ENCODE results near the gene AXIN2. TPM values are rescaled to one million over a fixed set of nuclear protein-coding genes. Genes with fewer than 3 reads are reported as not detected.

Gene AXIN2
- total RNA-seq, 1 donor from 2014 or later, result 53.4 TPM

GRCh38 chr17:65548269-65548969 is 13.0 kb downstream of the AXIN2 start:
- TF ChIP-seq CTCF (IDR thresholded peaks at IDR 0.05), result no peak
- intact Hi-C loops (cut with DNase I), result no loop called here
- Histone ChIP-seq H3K36me3 (peaks cover 49% of the 10 kb centered on the region), H3K27ac (peak overlapping the region; percentile 71), H3K27me3 (ENCODE audit: low read depth) (no peaks in the 10 kb centered on the region), H3K4me3 (no peak overlapping the region), H3K4me1 (peaks cover 45% of the 10 kb centered on the region), H3K9me3 (no peaks in the 10 kb centered on the region)
- no peak for DNase-seq
- no peak for ATAC-seq

GRCh38 chr17:65547253-65547670 is 14.2 kb downstream of the AXIN2 start:
- ATAC-seq (peak; percentile 58 to 70), DNase-seq (no peak)
- TF ChIP-seq CTCF (IDR thresholded peaks at IDR 0.05), result no peak
- peaks cover 51% of the 10 kb centered on the region for H3K36me3 ChIP-seq
- intact Hi-C loops (cut with DNase I), result no loop called here
- H3K27me3 ChIP-seq (ENCODE audit: low read depth), result no peaks in the 10 kb centered on the region
- H3K4me1 ChIP-seq, result peaks cover 57% of the 10 kb centered on the region
- no peak overlapping the region for H3K4me3 ChIP-seq
- H3K27ac ChIP-seq, result peak overlapping the region; percentile 71
- H3K9me3 ChIP-seq, result no peaks in the 10 kb centered on the region

GRCh38 chr17:65546579-65546978 is 14.9 kb downstream of the AXIN2 start:
- Histone ChIP-seq H3K4me1 (peaks cover 60% of the 10 kb centered on the region), H3K36me3 (peaks cover 49% of the 10 kb centered on the region), H3K4me3 (peak overlapping the region; percentile 7), H3K27ac (peak overlapping the region; percentile 71), H3K27me3 (ENCODE audit: low read depth) (no peaks in the 10 kb centered on the region), H3K9me3 (no peaks in the 10 kb centered on the region)
- DNase-seq (no peak), ATAC-seq (no peak)
- TF ChIP-seq CTCF (IDR thresholded peaks at IDR 0.05), result no peak
- intact Hi-C loops (cut with DNase I), result no loop called here

- peaks cover 60% of the 10 kb centered on the region for H3K4me1 ChIP-seq
- H3K27ac ChIP-seq, result peak overlapping the region; percentile 71
- DNase-seq, result no peak
Observed at GRCh38 chr17:65545705-65546523, 15.5 kb downstream of the AXIN2 start.

GRCh38 chr17:65544672-65545071 is 16.8 kb downstream of the AXIN2 start:
- no peak for TF ChIP-seq CTCF (IDR thresholded peaks at IDR 0.05)
- no peaks in the 10 kb centered on the region for H3K9me3 ChIP-seq
- H3K27ac ChIP-seq, result no peak overlapping the region
- no peak for ATAC-seq
- H3K4me3 ChIP-seq, result no peak overlapping the region
- no peak for DNase-seq
- intact Hi-C loops (cut with DNase I), result no loop called here
- peaks cover 63% of the 10 kb centered on the region for H3K36me3 ChIP-seq
- peaks cover 60% of the 10 kb centered on the region for H3K4me1 ChIP-seq
- no peaks in the 10 kb centered on the region for H3K27me3 ChIP-seq (ENCODE audit: low read depth)

More at GRCh38 chr17:65545705-65546523, 15.5 kb downstream of the AXIN2 start:
- no peak for ATAC-seq
- H3K9me3 ChIP-seq, result no peaks in the 10 kb centered on the region
- H3K4me3 ChIP-seq, result peak overlapping the region; percentile 7
- peaks cover 52% of the 10 kb centered on the region for H3K36me3 ChIP-seq
- intact Hi-C loops (cut with DNase I), result no loop called here
- no peak for TF ChIP-seq CTCF (IDR thresholded peaks at IDR 0.05)
- H3K27me3 ChIP-seq (ENCODE audit: low read depth), result no peaks in the 10 kb centered on the region

Data from lower lobe of right lung (tissue), 2 donors.